B cell (primary cell): ENCODE measurements around the gene BNC2. TPM values are rescaled to one million over a fixed set of nuclear protein-coding genes. Genes with fewer than 3 reads are reported as not detected.

ENCODE experiments used
- ATAC-seq: fragments of 200-7000 bp; cut with Tn5 transposase; one replicate; pipeline ENCODE4 v1.10.0; 2021; ENCODE audit warnings: low read depth, mild to moderate bottlenecking, moderate number of reproducible peaks, moderate library complexity
- CTCF ChIA-PET: fragments of 350-600 bp; sonication (Branson Sonifier 250); formaldehyde crosslinking; loops from one replicate; lab custom pipeline; 2021; ENCODE audit warnings: antibody characterized with exemption, inconsistent platforms; lab: Charles Lee
- POLR2A ChIA-PET: fragments of 350-600 bp; sonication (Branson Sonifier 250); formaldehyde crosslinking; loops from one replicate; lab custom pipeline; 2021; ENCODE audit warnings: antibody characterized with exemption; lab: Charles Lee
- DNase-seq: peaks from one replicate; pipeline ENCODE4 v3.0.0; 2013
- H2AFZ ChIP-seq: 2 replicates; pipeline ENCODE4 v1.6.1; 2012; ENCODE audit warnings: mild to moderate bottlenecking, low read depth, low read length; ENCODE audit not compliant: insufficient read depth, poor library complexity, severe bottlenecking
- H3K27ac ChIP-seq, 2 donors: 1 replicate in 1 of 2; 2 replicates in 1 of 2; pipeline ENCODE4 v1.5.1; 2012 to 2013; ENCODE audit warnings: low read length in 2 of 2, mild to moderate bottlenecking in 2 of 2, moderate library complexity in 1 of 2
- H3K27me3 ChIP-seq, 4 experiments: fragments of 200-600 bp in 1 of 4; sonication (generic) in 1 of 4; replicated peaks in 1 of 4; 1 replicate in 2 of 4; 2 replicates in 2 of 4; pipeline versions ENCODE4 v1.6.1 to v1.7.0; 2013 to 2016; ENCODE audit warnings: low read length in 3 of 4, mild to moderate bottlenecking in 2 of 4, mixed read lengths in 1 of 4, moderate library complexity in 1 of 4; ENCODE audit not compliant: insufficient read depth in 4 of 4, control insufficient read depth in 3 of 4; ENCODE audit errors: control extremely low read depth in 1 of 4
- H3K36me3 ChIP-seq, 2 experiments: replicated peaks in 1 of 2; 1 replicate in 1 of 2; 2 replicates in 1 of 2; pipeline versions ENCODE4 v1.6.1 to v1.7.1; 2013; ENCODE audit warnings: low read length in 1 of 2; ENCODE audit not compliant: insufficient read depth in 2 of 2, control insufficient read depth in 1 of 2; ENCODE audit errors: control extremely low read depth in 1 of 2, extremely low read depth in 1 of 2
- H3K4me1 ChIP-seq, 2 donors: fragments of 200-600 bp in 1 of 2; sonication (generic) in 1 of 2; 1 replicate in 1 of 2; 2 replicates in 1 of 2; pipeline versions ENCODE4 v1.5.1 to v1.6.1; 2013 to 2017; ENCODE audit warnings: low read length in 2 of 2; ENCODE audit not compliant: control insufficient read depth in 2 of 2, insufficient read depth in 2 of 2
- H3K4me2 ChIP-seq: replicated peaks from 2 replicates; pipeline ENCODE3; 2012; ENCODE audit warnings: mild to moderate bottlenecking, low read depth, low read length; ENCODE audit not compliant: poor library complexity, severe bottlenecking
- H3K4me3 ChIP-seq, 5 experiments: fragments of 200-600 bp in 1 of 5; sonication (generic) in 1 of 5; 1 replicate in 3 of 5; 2 replicates in 2 of 5; pipeline versions ENCODE4 v1.5.1 to v1.7.0; 2011 to 2016; ENCODE audit warnings: low read length in 4 of 5, mild to moderate bottlenecking in 4 of 5, low read depth in 2 of 5, control low read depth in 1 of 5, moderate library complexity in 1 of 5; ENCODE audit not compliant: insufficient read depth in 1 of 5; ENCODE audit errors: control extremely low read depth in 1 of 5, extremely low read depth in 1 of 5
- H3K79me2 ChIP-seq: fragments of 200-600 bp; sonication (generic); one replicate; pipeline ENCODE4 v1.6.0; 2016; ENCODE audit warnings: low read length; ENCODE audit not compliant: control insufficient read depth, insufficient read depth
- H3K9ac ChIP-seq: fragments of 200-600 bp; sonication (generic); 2 replicates; pipeline ENCODE4 v1.6.1; 2017; ENCODE audit warnings: mild to moderate bottlenecking, low read length, moderate library complexity
- H3K9me3 ChIP-seq, 3 donors: one replicate each; pipeline versions ENCODE4 v1.6.1 to v1.7.1; 2013; ENCODE audit warnings: low read length in 2 of 3; ENCODE audit not compliant: control insufficient read depth in 2 of 3, insufficient read depth in 1 of 3; ENCODE audit errors: control extremely low read depth in 1 of 3
- H4K20me1 ChIP-seq: 2 replicates; pipeline ENCODE4 v1.6.0; 2012; ENCODE audit warnings: mild to moderate bottlenecking, low read length; ENCODE audit not compliant: insufficient read depth, control insufficient read depth, poor library complexity, severe bottlenecking
- H3K27ac Mint-ChIP-seq: one replicate; pipeline ENCODE4 v1.8.0; 2021; ENCODE audit warnings: mixed read lengths
- H3K27me3 Mint-ChIP-seq: one replicate; pipeline ENCODE4 v1.8.0; 2021; ENCODE audit warnings: mixed read lengths
- H3K4me1 Mint-ChIP-seq: one replicate; pipeline ENCODE4 v1.8.0; 2021; ENCODE audit warnings: mixed read lengths
- H3K4me3 Mint-ChIP-seq: one replicate; pipeline ENCODE4 v1.8.0; 2021; ENCODE audit warnings: mixed read lengths
- H3K9me3 Mint-ChIP-seq: one replicate; pipeline ENCODE4 v1.8.0; 2022; ENCODE audit warnings: mixed read lengths; ENCODE audit not compliant: insufficient read depth
- EZH2 ChIP-seq: IDR thresholded peaks from 2 replicates; pipeline ENCODE4 v1.6.1; 2012; ENCODE audit warnings: borderline replicate concordance, low read depth, mild to moderate bottlenecking, moderate library complexity, low read length; ENCODE audit not compliant: insufficient read depth, poor library complexity, severe bottlenecking
- WGBS: methylation state at CpG from one replicate; pipeline ENCODE4 v1.1.5; 2013; ENCODE audit warnings: missing lambda C conversion rate; ENCODE audit not compliant: insufficient coverage; 5-methylcytosine and 5-hydroxymethylcytosine counted together
- intact Hi-C: fragments of 100-400 bp; cut with micrococcal nuclease; formaldehyde crosslinking; loops from one replicate; pipeline ENCODE4 v1.10.0; 2022
- polyA plus RNA-seq: library from polyadenylated mRNA; depleted of rRNA; stranded (reverse); fragments of >200 nt; gene quantifications from 2 replicates; pipeline ENCODE4 v1.2.3, GENCODE V29; 2012
- total RNA-seq, 2 donors: library from RNA; stranded (reverse); fragments of 120-200 nt in 1 of 2; gene quantifications; 1 replicate in 1 of 2; 2 replicates in 1 of 2; pipeline versions ENCODE4 v1.2.3 to v1.2.4, GENCODE V29; 2013 to 2022
- TF ChIP-seq, protein P1 (sequence below): fragments of 200-600 bp; IDR thresholded peaks from one replicate; pipeline ENCODE4 v1.8.0; 2022; ENCODE audit warnings: antibody characterized with exemption, mild to moderate bottlenecking

Gene BNC2
- total and polyA plus RNA-seq, 2 donors (not counting 1 experiment from before 2014, with no cell fraction given): 0.01 TPM; not detected in 1

DNA sequence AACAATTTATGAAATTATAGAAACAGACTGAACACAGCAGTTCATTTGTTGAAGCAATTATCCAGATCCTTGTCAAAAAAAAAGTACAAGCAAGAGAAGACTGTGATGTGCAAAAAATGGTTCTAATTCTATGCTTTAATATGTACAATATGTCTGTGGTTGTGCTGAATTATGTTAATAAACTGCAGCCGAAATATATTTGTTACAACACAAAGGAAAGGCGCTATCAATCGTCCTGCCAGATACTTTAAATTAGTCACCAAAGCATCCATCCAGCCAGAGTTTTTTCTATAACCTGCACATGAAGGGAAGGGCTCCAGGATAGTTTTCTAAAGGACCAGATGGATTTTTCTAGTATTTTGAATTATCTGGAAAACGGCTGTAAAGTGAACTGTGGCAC, 259.5 kb downstream of the BNC2 start:
- H3K79me2 ChIP-seq: no peaks in the 10 kb centered on the region
- WGBS: no CpG with 5 or more reads among the region's 4 CpGs
- no peak overlapping the region for H3K9ac ChIP-seq
- TF ChIP-seq, protein P1, sequence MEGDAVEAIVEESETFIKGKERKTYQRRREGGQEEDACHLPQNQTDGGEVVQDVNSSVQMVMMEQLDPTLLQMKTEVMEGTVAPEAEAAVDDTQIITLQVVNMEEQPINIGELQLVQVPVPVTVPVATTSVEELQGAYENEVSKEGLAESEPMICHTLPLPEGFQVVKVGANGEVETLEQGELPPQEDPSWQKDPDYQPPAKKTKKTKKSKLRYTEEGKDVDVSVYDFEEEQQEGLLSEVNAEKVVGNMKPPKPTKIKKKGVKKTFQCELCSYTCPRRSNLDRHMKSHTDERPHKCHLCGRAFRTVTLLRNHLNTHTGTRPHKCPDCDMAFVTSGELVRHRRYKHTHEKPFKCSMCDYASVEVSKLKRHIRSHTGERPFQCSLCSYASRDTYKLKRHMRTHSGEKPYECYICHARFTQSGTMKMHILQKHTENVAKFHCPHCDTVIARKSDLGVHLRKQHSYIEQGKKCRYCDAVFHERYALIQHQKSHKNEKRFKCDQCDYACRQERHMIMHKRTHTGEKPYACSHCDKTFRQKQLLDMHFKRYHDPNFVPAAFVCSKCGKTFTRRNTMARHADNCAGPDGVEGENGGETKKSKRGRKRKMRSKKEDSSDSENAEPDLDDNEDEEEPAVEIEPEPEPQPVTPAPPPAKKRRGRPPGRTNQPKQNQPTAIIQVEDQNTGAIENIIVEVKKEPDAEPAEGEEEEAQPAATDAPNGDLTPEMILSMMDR: no peak
- no peak for TF ChIP-seq EZH2
- DNase-seq (no peak), ATAC-seq (no peak)
- no peaks in the 10 kb centered on the region for H3K27me3 ChIP-seq
- H3K4me1 ChIP-seq: no peaks in the 10 kb centered on the region
- ChIA-PET CTCF (no interaction called here), POLR2A (no interaction called here)
- Mint-ChIP-seq H3K27me3 (no peaks in the 10 kb centered on the region), H3K4me3 (no peak overlapping the region), H3K27ac (no peak overlapping the region), H3K4me1 (no peaks in the 10 kb centered on the region), H3K9me3 (no peaks in the 10 kb centered on the region)
- H3K4me3 ChIP-seq: no peak overlapping the region
- H3K27ac ChIP-seq: no peak overlapping the region
- no peaks in the 10 kb centered on the region for H3K36me3 ChIP-seq
- no peak overlapping the region for H3K4me2 ChIP-seq
- no peak overlapping the region for H2AFZ ChIP-seq
- no peaks in the 10 kb centered on the region for H3K9me3 ChIP-seq
- intact Hi-C loops: no loop called here
- no peaks in the 10 kb centered on the region for H4K20me1 ChIP-seq

DNA sequence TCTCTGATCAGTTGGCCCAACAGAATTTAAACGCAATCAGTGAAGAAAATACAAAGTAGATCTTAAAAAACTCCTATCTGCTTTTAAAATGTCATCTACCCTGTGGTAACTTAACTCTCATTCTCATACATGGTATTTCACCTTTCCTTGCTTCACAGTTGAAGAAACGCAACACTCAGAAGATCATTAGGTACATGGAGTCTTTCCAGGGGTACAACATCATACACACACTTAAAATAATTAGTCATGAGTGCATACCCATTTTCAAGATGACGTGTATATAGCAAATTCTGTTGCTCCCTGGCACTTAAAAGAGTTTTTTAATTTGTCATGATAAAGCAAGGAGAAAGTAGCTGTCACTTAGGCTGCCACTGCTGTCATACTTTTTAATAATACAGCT, 259.9 kb downstream of the BNC2 start:
- H3K36me3 ChIP-seq: no peaks in the 10 kb centered on the region
- ATAC-seq (no peak), DNase-seq (no peak)
- Mint-ChIP-seq H3K9me3 (no peaks in the 10 kb centered on the region), H3K4me3 (no peak overlapping the region), H3K27me3 (no peaks in the 10 kb centered on the region), H3K27ac (no peak overlapping the region), H3K4me1 (no peaks in the 10 kb centered on the region)
- ChIA-PET POLR2A (no interaction called here), CTCF (no interaction called here)
- no peaks in the 10 kb centered on the region for H3K79me2 ChIP-seq
- no peaks in the 10 kb centered on the region for H3K4me1 ChIP-seq
- no peak overlapping the region for H2AFZ ChIP-seq
- H3K9me3 ChIP-seq: no peaks in the 10 kb centered on the region
- 0% methylated on average over 1 of the region's 3 CpGs for WGBS
- no peaks in the 10 kb centered on the region for H4K20me1 ChIP-seq
- H3K4me3 ChIP-seq: no peak overlapping the region
- no peak overlapping the region for H3K9ac ChIP-seq
- H3K27ac ChIP-seq: no peak overlapping the region
- no peak overlapping the region for H3K4me2 ChIP-seq
- no peaks in the 10 kb centered on the region for H3K27me3 ChIP-seq
- TF ChIP-seq EZH2: no peak
- TF ChIP-seq, protein P1: no peak
- intact Hi-C loops: no loop called here
